PC-9 (cell line): ENCODE data around the gene NRAS. TPM values are rescaled to one million over a fixed set of nuclear protein-coding genes. Genes with fewer than 3 reads are reported as not detected.

ENCODE experiments used
- BruUV-seq: library from RNA; stranded (reverse); fragments of 400-500 nt; replicated peaks from 2 replicates; lab custom pipeline; 2021; lab: Mats Ljungman, UMichigan
- CTCF ChIA-PET: fragments of 300-600 bp; sonication (Branson Sonifier 250); formaldehyde crosslinking; loops from one replicate; lab custom pipeline; 2022; ENCODE audit warnings: antibody characterized with exemption; lab: Charles Lee
- POLR2A ChIA-PET: fragments of 300-600 bp; sonication (Branson Sonifier 250); formaldehyde crosslinking; loops from one replicate; lab custom pipeline; 2022; ENCODE audit warnings: antibody characterized with exemption; ENCODE audit not compliant: unreplicated experiment; lab: Charles Lee
- DNase-seq, 2 experiments: peaks; one replicate each; pipeline versions ENCODE4 v3.0.0 to v3.0.0-alpha.2; 2015 to 2022; ENCODE audit warnings: mixed read lengths in 1 of 2
- H2AFZ ChIP-seq: fragments of 200-600 bp; sonication (generic); 2 replicates; pipeline ENCODE4 v1.8.1; 2017; ENCODE audit warnings: antibody characterized with exemption
- H3F3A ChIP-seq: fragments of 200-600 bp; sonication (generic); 2 replicates; pipeline ENCODE4 v1.8.1; 2017; ENCODE audit warnings: antibody characterized with exemption, mild to moderate bottlenecking, low read depth; ENCODE audit not compliant: insufficient read depth
- H3K27ac ChIP-seq: fragments of 200-600 bp; sonication (generic); 2 replicates; pipeline ENCODE4 v1.6.1; 2016; ENCODE audit warnings: mixed run types
- H3K27me3 ChIP-seq: fragments of 200-600 bp; sonication (generic); 2 replicates; pipeline ENCODE4 v1.6.1; 2016; ENCODE audit warnings: low read depth, mixed run types; ENCODE audit not compliant: insufficient read depth
- H3K36me3 ChIP-seq: fragments of 200-600 bp; sonication (generic); 2 replicates; pipeline ENCODE4 v1.6.1; 2016; ENCODE audit warnings: low read depth, mixed run types
- H3K4me1 ChIP-seq: fragments of 200-600 bp; sonication (generic); replicated peaks from 2 replicates; pipeline ENCODE4 v1.6.1; 2016; ENCODE audit warnings: mixed run types; ENCODE audit not compliant: insufficient read depth
- H3K4me2 ChIP-seq: fragments of 200-600 bp; sonication (generic); 2 replicates; pipeline ENCODE4 v1.6.1; 2017; ENCODE audit warnings: mixed run types
- H3K4me3 ChIP-seq: fragments of 200-600 bp; sonication (generic); 2 replicates; pipeline ENCODE4 v1.6.1; 2016; ENCODE audit warnings: mixed run types
- H3K79me2 ChIP-seq: fragments of 200-600 bp; sonication (generic); 2 replicates; pipeline ENCODE4 v1.6.1; 2017; ENCODE audit warnings: low read depth, mixed run types
- H3K9me2 ChIP-seq: fragments of 200-600 bp; sonication (generic); 2 replicates; pipeline ENCODE4 v1.8.1; 2017; ENCODE audit warnings: mild to moderate bottlenecking; ENCODE audit not compliant: insufficient read depth
- H3K9me3 ChIP-seq: fragments of 200-600 bp; sonication (generic); 2 replicates; pipeline ENCODE4 v1.8.1; 2016; ENCODE audit warnings: low read depth; ENCODE audit not compliant: insufficient read depth
- H4K20me1 ChIP-seq: fragments of 200-600 bp; sonication (generic); 2 replicates; pipeline ENCODE4 v1.8.1; 2017; ENCODE audit not compliant: insufficient read depth
- EZH2 ChIP-seq: fragments of 200-600 bp; sonication (generic); IDR thresholded peaks from 2 replicates; pipeline ENCODE4 v1.8.0; 2017; ENCODE audit warnings: antibody characterized with exemption, low read depth
- intact Hi-C: fragments of 100-400 bp; cut with micrococcal nuclease; formaldehyde crosslinking; loops from one replicate; pipeline ENCODE4 v1.10.0; 2022; ENCODE audit not compliant: unreplicated experiment
- total RNA-seq: library from RNA; stranded (reverse); gene quantifications from 2 replicates; pipeline ENCODE4 v1.2.3, GENCODE V29; 2021
- TF ChIP-seq, protein P1 (sequence below): fragments of 200-600 bp; sonication (generic); conservative IDR thresholded peaks from 2 replicates; pipeline ENCODE4 v1.6.1; 2017; ENCODE audit warnings: mixed run types, antibody characterized with exemption, mild to moderate bottlenecking, moderate library complexity

NRAS gene
- total RNA-seq, 1 experiment from 2014 or later: 37.8 TPM

DNA sequence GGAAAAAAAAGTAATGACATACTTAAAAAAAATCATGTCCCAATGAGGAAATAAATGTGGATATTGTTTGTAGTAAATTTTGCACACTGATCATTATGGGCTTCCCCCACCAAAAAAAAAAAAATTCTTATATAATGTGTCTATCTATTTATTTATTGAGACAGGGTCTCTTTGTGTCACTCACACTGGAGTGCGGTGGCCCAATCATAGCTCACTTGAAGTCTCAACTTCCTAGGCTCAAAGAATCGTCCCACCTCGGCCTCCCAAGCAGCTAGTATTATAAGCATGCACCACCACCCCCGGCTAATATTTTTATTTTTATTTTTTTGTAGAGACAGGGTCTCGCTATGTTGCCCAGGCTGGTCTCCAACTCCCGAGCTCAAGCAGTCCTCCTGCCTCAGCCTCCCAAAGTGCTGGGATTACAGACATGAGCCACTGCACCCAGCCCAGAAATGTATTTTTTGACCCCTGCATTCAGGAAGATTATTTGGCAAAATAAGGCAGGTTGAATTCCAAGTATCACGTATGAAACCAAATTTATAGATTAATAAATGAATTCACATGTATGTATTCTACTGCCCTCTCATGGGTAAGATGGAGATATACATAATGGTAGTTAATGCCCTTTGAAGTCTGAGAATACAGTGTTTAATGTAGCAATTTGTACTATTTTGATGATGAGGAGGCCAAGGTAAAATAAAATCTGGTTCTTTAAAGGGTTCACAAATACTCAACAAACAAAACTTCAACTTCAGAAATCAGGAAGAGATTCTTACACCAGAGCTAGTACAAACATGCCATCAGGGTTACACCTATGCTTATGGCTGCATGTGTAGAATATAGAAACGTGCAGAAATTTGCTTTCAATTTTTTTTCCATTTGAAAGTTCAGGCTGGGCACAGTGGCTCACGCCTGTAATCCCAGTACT lies 45.3 kb downstream of the NRAS start:
- ChIA-PET POLR2A (interaction anchor here (0.6 kb wide), 1 partner anchor 49 kb away, joined by 4 read pairs; no protein-coding TSS in a partner anchor), CTCF (interaction anchor here (0.6 kb wide), 1 partner anchor 723 kb away, joined by 4 read pairs; no protein-coding TSS in a partner anchor)
- no peak for TF ChIP-seq EZH2
- TF ChIP-seq, protein P1, sequence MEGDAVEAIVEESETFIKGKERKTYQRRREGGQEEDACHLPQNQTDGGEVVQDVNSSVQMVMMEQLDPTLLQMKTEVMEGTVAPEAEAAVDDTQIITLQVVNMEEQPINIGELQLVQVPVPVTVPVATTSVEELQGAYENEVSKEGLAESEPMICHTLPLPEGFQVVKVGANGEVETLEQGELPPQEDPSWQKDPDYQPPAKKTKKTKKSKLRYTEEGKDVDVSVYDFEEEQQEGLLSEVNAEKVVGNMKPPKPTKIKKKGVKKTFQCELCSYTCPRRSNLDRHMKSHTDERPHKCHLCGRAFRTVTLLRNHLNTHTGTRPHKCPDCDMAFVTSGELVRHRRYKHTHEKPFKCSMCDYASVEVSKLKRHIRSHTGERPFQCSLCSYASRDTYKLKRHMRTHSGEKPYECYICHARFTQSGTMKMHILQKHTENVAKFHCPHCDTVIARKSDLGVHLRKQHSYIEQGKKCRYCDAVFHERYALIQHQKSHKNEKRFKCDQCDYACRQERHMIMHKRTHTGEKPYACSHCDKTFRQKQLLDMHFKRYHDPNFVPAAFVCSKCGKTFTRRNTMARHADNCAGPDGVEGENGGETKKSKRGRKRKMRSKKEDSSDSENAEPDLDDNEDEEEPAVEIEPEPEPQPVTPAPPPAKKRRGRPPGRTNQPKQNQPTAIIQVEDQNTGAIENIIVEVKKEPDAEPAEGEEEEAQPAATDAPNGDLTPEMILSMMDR: peak; percentile 77
- Histone ChIP-seq H3K36me3 (no peaks in the 10 kb centered on the region), H3K27ac (0 out of 2 replicates have a peak overlapping the region, but pooled peaks have one; percentile 20), H3K4me1 (peaks cover 15% of the 10 kb centered on the region), H2AFZ (no peak overlapping the region), H3K4me2 (peak overlapping the region; percentile 77), H3K9me3 (no peaks in the 10 kb centered on the region), H3K27me3 (0 out of 2 replicates have a peak, but pooled peaks cover 3% of the 10 kb centered on the region), H3K4me3 (peak overlapping the region; percentile 40; the same call in 1 of the 2 replicates), H4K20me1 (no peaks in the 10 kb centered on the region), H3K79me2 (no peaks in the 10 kb centered on the region), H3F3A (peaks cover 4% of the 10 kb centered on the region; the same call in 1 of the 2 replicates), H3K9me2 (no peaks in the 10 kb centered on the region)
- intact Hi-C loops: loop anchor here (5.0 kb wide), 1 partner anchor 89 kb away; the partner anchor contains the start of gene BCAS2
- BruUV-seq: no TSS peak
- peak in 1 of 2 experiments; percentile 56 for DNase-seq

DNA sequence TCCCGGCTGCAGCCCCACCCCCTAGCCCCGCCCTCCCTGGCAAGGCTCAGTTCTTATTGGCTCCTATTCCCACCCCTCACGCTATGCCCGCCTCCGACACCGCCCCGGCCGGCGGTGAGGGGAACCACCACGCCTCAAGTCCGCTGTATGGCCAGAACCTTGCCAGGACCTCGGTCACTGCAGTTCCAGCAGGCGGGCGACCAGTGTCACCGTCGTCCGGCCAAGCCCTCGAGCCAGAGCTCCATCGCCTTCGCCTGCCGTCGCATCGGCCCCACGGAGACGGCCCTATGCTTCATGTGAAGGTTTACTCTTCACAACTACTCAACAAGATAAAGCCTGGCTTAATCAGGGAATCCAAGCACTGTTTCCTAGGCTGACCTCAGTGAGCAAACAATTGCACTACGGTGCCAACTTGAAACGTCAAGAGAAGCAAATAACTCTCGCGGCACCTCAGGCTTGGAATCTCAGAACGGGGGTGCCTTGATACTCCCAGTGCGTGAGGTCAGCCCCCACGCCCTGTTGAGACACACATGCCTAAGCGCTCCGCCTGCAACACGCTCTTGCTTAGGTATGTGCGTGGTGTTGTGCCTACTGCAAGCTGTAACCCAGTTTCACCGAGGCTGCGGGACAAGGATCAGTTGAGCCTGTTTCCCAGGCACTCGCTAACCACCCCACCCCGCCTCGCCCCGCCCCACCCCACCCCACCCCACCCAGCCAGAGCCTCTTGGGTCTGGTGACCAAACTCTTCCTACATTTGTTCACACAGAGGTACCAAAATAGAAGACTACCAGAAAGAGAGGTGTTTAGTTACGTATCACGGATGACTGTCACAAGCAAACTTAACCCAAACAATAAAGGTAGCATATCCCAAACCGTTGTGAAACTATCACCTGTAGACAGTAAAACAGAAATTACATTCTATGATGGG lies 46.2 kb downstream of the NRAS start:
- Histone ChIP-seq H3K9me2 (no peaks in the 10 kb centered on the region), H3K79me2 (no peaks in the 10 kb centered on the region), H3K4me2 (peak overlapping the region; percentile 77), H3F3A (peaks cover 4% of the 10 kb centered on the region; the same call in 1 of the 2 replicates), H3K27me3 (no peaks in the 10 kb centered on the region), H3K36me3 (no peaks in the 10 kb centered on the region), H3K27ac (peak overlapping the region; percentile 56), H3K9me3 (no peaks in the 10 kb centered on the region), H3K4me1 (peaks cover 15% of the 10 kb centered on the region), H3K4me3 (peak overlapping the region; percentile 82), H2AFZ (peak overlapping the region; percentile 97), H4K20me1 (no peaks in the 10 kb centered on the region)
- TF ChIP-seq EZH2: no peak
- TF ChIP-seq, protein P1: peak; percentile 49; the same call in 1 of the 2 replicates
- intact Hi-C loops: loop anchor here (5.0 kb wide), 1 partner anchor 88 kb away; the partner anchor contains the start of gene BCAS2
- ChIA-PET CTCF (interaction anchor here (0.6 kb wide), 1 partner anchor 164 kb away, joined by 5 read pairs; no protein-coding TSS in a partner anchor), POLR2A (interaction anchor here (0.5 to 0.6 kb wide), 5 partner anchors 47 to 972 kb away, joined by 4 to 6 read pairs (median 5); no protein-coding TSS in a partner anchor)
- DNase-seq: peak; percentile 87 to 89
- TSS peak; percentile 73 for BruUV-seq
